ENCODE data around the gene FAM161B.

The FAM161B gene

DNA sequence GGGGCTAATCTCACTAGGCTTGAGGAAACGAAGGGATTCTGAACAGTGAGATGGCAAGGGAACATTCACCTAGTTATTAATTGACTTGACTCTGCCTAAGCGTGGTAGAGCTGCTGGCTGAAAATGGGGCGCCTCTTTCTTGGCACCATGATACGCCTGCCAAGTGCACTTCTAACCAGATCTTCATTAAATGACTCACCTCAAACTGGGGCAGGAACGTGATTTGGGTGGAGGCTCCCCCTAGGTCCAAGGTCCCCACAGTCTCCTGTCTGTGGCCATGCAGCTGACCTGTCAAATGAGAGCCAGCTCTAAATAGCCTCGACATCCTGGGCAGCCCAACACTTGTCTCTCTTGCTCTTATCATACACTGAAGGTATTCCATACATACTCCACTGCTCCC lies 26.2 kb upstream of the FAM161B start:
- H3K4me1 ChIP-seq (ENCODE audit: control insufficient read depth, insufficient read depth, low read length): peaks cover 22% of the 10 kb centered on the region
- no peaks in the 10 kb centered on the region for H3K27me3 ChIP-seq (ENCODE audit: control insufficient read depth, insufficient read depth, low read length)
- no peaks in the 10 kb centered on the region for H3K9me3 ChIP-seq (ENCODE audit: control insufficient read depth, low read length)
- H3K9ac ChIP-seq (ENCODE audit: low read length): no peak overlapping the region
- H3K4me3 ChIP-seq (ENCODE audit: low read length): no peak overlapping the region
- H3K36me3 ChIP-seq (ENCODE audit: control insufficient read depth, insufficient read depth, low read length): peaks cover 12% of the 10 kb centered on the region

DNA sequence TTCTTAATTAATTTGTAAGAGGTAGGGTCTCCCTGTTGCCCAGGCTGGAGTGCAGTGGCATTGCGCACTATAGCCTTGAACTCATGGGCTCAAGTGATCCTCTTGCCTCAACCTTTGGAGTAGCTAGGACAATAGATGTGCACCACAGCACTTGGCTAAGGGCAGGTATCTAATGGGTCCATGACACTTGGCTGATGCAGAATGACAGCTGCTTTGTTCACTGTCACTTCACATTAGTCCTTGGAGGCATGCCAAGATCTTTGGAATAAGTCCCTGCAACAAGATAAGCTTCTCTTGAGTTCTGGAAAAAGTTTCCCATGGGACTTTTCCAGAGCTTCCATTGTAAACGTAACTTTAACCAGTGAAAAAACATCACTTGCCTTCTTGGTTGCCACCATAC lies 23.6 kb upstream of the FAM161B start:
- Histone ChIP-seq H3K4me3 (ENCODE audit: low read length) (no peak overlapping the region), H3K9ac (ENCODE audit: low read length) (no peak overlapping the region), H3K27me3 (ENCODE audit: control insufficient read depth, insufficient read depth, low read length) (no peaks in the 10 kb centered on the region), H3K4me1 (ENCODE audit: control insufficient read depth, insufficient read depth, low read length) (peaks cover 22% of the 10 kb centered on the region), H3K9me3 (ENCODE audit: control insufficient read depth, low read length) (no peaks in the 10 kb centered on the region), H3K36me3 (ENCODE audit: control insufficient read depth, insufficient read depth, low read length) (peaks cover 17% of the 10 kb centered on the region)

- H3K9me3 ChIP-seq (ENCODE audit: control insufficient read depth, low read length): no peaks in the 10 kb centered on the region
- H3K4me1 ChIP-seq (ENCODE audit: control insufficient read depth, insufficient read depth, low read length): peaks cover 6% of the 10 kb centered on the region
- H3K4me3 ChIP-seq (ENCODE audit: low read length): no peak overlapping the region
- no peaks in the 10 kb centered on the region for H3K27me3 ChIP-seq (ENCODE audit: control insufficient read depth, insufficient read depth, low read length)
- peaks cover 15% of the 10 kb centered on the region for H3K36me3 ChIP-seq (ENCODE audit: control insufficient read depth, insufficient read depth, low read length)
- H3K9ac ChIP-seq (ENCODE audit: low read length): no peak overlapping the region
Observed at GRCh38 chr14:73968885-73969284, 19.0 kb upstream of the FAM161B start.

- Histone ChIP-seq H3K27me3 (ENCODE audit: control insufficient read depth, insufficient read depth, low read length) (no peaks in the 10 kb centered on the region), H3K9ac (ENCODE audit: low read length) (no peak overlapping the region), H3K36me3 (ENCODE audit: control insufficient read depth, insufficient read depth, low read length) (peaks cover 9% of the 10 kb centered on the region), H3K9me3 (ENCODE audit: control insufficient read depth, low read length) (no peaks in the 10 kb centered on the region), H3K4me3 (ENCODE audit: low read length) (no peak overlapping the region), H3K4me1 (ENCODE audit: control insufficient read depth, insufficient read depth, low read length) (peaks cover 8% of the 10 kb centered on the region)
Observed at GRCh38 chr14:73965216-73965615, 15.3 kb upstream of the FAM161B start.

- no peak overlapping the region for H3K4me3 ChIP-seq (ENCODE audit: low read length)
- H3K9me3 ChIP-seq (ENCODE audit: control insufficient read depth, low read length): no peaks in the 10 kb centered on the region
- peaks cover 15% of the 10 kb centered on the region for H3K36me3 ChIP-seq (ENCODE audit: control insufficient read depth, insufficient read depth, low read length)
- H3K4me1 ChIP-seq (ENCODE audit: control insufficient read depth, insufficient read depth, low read length): peaks cover 8% of the 10 kb centered on the region
- no peak overlapping the region for H3K9ac ChIP-seq (ENCODE audit: low read length)
- no peaks in the 10 kb centered on the region for H3K27me3 ChIP-seq (ENCODE audit: control insufficient read depth, insufficient read depth, low read length)
Observed at GRCh38 chr14:73961192-73961591, 11.3 kb upstream of the FAM161B start.

DNA sequence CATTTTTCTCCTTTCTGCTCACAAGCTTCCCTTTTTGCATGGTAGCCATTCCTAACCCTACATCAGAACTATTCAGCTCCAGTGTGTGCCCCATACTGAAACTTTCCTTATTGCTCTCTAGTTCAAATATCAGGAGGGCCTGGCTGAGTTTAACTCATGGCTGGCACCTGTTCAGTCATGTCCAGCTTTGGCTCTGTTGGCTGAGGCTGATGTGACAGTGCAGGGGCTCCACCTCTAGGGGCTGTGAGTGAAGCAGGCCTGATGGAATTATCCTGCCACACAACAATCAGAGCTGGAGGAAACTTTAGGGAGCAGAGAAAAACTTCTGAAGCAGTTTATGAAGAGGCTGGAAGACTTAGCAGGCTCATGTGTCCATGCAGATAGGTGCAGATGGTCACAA lies 8.7 kb upstream of the FAM161B start:
- no peaks in the 10 kb centered on the region for H3K9me3 ChIP-seq (ENCODE audit: control insufficient read depth, low read length)
- peaks cover 8% of the 10 kb centered on the region for H3K4me1 ChIP-seq (ENCODE audit: control insufficient read depth, insufficient read depth, low read length)
- no peaks in the 10 kb centered on the region for H3K27me3 ChIP-seq (ENCODE audit: control insufficient read depth, insufficient read depth, low read length)
- H3K4me3 ChIP-seq (ENCODE audit: low read length): no peak overlapping the region
- peaks cover 12% of the 10 kb centered on the region for H3K36me3 ChIP-seq (ENCODE audit: control insufficient read depth, insufficient read depth, low read length)
- H3K9ac ChIP-seq (ENCODE audit: low read length): no peak overlapping the region

- H3K9me3 ChIP-seq (ENCODE audit: control insufficient read depth, low read length): no peaks in the 10 kb centered on the region
- H3K4me1 ChIP-seq (ENCODE audit: control insufficient read depth, insufficient read depth, low read length): peaks cover 4% of the 10 kb centered on the region
- H3K36me3 ChIP-seq (ENCODE audit: control insufficient read depth, insufficient read depth, low read length): peaks cover 12% of the 10 kb centered on the region
- no peak overlapping the region for H3K4me3 ChIP-seq (ENCODE audit: low read length)
- no peaks in the 10 kb centered on the region for H3K27me3 ChIP-seq (ENCODE audit: control insufficient read depth, insufficient read depth, low read length)
- no peak overlapping the region for H3K9ac ChIP-seq (ENCODE audit: low read length)
Observed at GRCh38 chr14:73955674-73956073, 5.8 kb upstream of the FAM161B start.

DNA sequence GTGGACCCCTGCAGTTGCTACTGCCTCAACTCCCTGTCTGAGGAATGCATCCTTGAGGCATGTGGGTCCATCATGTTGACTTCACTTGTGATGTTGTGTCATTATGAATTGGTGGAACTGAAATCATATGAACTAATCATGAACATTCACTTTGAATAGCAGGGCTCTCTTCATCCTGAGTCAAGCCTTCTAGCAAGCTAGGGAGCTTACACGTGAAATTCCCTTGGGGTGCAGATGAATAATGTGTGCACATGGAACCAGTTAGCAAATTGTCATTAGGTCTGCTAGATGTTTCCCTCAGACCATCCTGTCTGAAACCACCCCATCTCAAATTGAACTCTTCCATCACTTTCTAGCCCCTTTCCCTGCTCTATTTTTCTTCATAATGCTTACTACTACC lies 3.8 kb upstream of the FAM161B start:
- no peaks in the 10 kb centered on the region for H3K9me3 ChIP-seq (ENCODE audit: control insufficient read depth, low read length)
- peaks cover 7% of the 10 kb centered on the region for H3K36me3 ChIP-seq (ENCODE audit: control insufficient read depth, insufficient read depth, low read length)
- H3K4me3 ChIP-seq (ENCODE audit: low read length): no peak overlapping the region
- H3K4me1 ChIP-seq (ENCODE audit: control insufficient read depth, insufficient read depth, low read length): peaks cover 4% of the 10 kb centered on the region
- H3K27me3 ChIP-seq (ENCODE audit: control insufficient read depth, insufficient read depth, low read length): no peaks in the 10 kb centered on the region
- H3K9ac ChIP-seq (ENCODE audit: low read length): no peak overlapping the region

- Histone ChIP-seq H3K36me3 (ENCODE audit: control insufficient read depth, insufficient read depth, low read length) (no peaks in the 10 kb centered on the region), H3K27me3 (ENCODE audit: control insufficient read depth, insufficient read depth, low read length) (no peaks in the 10 kb centered on the region), H3K9ac (ENCODE audit: low read length) (no peak overlapping the region), H3K4me1 (ENCODE audit: control insufficient read depth, insufficient read depth, low read length) (peaks cover 42% of the 10 kb centered on the region), H3K9me3 (ENCODE audit: control insufficient read depth, low read length) (no peaks in the 10 kb centered on the region), H3K4me3 (ENCODE audit: low read length) (no peak overlapping the region)
Observed at GRCh38 chr14:73945159-73945670, 4.7 kb downstream of the FAM161B start.

GRCh38 chr14:73944432-73945158 lies 5.3 kb downstream of the FAM161B start:
- H3K27me3 ChIP-seq (ENCODE audit: control insufficient read depth, insufficient read depth, low read length): no peaks in the 10 kb centered on the region
- H3K9me3 ChIP-seq (ENCODE audit: control insufficient read depth, low read length): no peaks in the 10 kb centered on the region
- H3K4me3 ChIP-seq (ENCODE audit: low read length): no peak overlapping the region
- no peak overlapping the region for H3K9ac ChIP-seq (ENCODE audit: low read length)
- no peaks in the 10 kb centered on the region for H3K36me3 ChIP-seq (ENCODE audit: control insufficient read depth, insufficient read depth, low read length)
- peaks cover 42% of the 10 kb centered on the region for H3K4me1 ChIP-seq (ENCODE audit: control insufficient read depth, insufficient read depth, low read length)

DNA sequence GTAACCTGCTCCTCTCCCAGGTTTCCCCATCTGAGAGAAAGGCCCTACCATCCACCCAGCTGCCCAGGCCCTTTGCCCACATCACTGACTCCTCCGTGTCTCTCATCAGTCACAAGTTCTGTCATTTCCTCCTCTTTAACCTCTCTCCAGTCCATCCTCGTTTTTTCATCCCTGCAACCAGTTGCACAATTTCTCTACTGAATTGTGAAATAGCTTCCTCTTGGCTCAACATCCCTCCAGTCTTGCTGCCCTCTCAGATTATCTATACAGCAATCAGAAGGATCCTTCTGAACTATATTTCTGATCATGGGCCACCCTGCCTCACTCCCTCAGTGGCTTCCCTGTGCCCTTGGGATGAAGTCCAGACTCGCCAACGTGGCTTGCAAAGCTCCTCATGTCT lies 6.8 kb downstream of the FAM161B start:
- no peaks in the 10 kb centered on the region for H3K27me3 ChIP-seq (ENCODE audit: control insufficient read depth, insufficient read depth, low read length)
- peaks cover 42% of the 10 kb centered on the region for H3K4me1 ChIP-seq (ENCODE audit: control insufficient read depth, insufficient read depth, low read length)
- no peak overlapping the region for H3K4me3 ChIP-seq (ENCODE audit: low read length)
- no peak overlapping the region for H3K9ac ChIP-seq (ENCODE audit: low read length)
- no peaks in the 10 kb centered on the region for H3K36me3 ChIP-seq (ENCODE audit: control insufficient read depth, insufficient read depth, low read length)
- H3K9me3 ChIP-seq (ENCODE audit: control insufficient read depth, low read length): no peaks in the 10 kb centered on the region

DNA sequence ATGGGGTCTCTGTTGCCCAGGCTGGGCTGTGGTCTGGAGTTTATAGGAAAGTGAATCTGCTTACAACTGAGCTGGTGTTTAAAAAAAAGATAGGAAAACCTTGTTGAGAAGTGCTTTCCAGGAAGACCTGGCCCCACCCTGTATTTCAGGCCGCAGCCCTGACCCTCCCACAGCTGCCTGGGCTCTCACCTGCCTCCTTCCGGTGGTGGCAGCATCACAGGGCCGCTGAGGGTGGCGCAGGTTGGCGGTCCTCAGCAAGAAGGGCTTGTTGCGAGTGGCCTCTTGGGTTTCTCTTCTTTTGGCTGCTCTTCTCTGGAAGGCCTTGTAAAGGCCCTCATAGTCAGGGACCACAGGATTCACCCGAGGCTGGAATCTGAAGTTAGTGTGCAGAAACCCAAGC lies 7.7 kb downstream of the FAM161B start:
- Histone ChIP-seq H3K4me1 (ENCODE audit: control insufficient read depth, insufficient read depth, low read length) (peaks cover 42% of the 10 kb centered on the region), H3K9ac (ENCODE audit: low read length) (no peak overlapping the region), H3K4me3 (ENCODE audit: low read length) (no peak overlapping the region), H3K36me3 (ENCODE audit: control insufficient read depth, insufficient read depth, low read length) (no peaks in the 10 kb centered on the region), H3K27me3 (ENCODE audit: control insufficient read depth, insufficient read depth, low read length) (no peaks in the 10 kb centered on the region), H3K9me3 (ENCODE audit: control insufficient read depth, low read length) (no peaks in the 10 kb centered on the region)

- H3K4me3 ChIP-seq (ENCODE audit: low read length): no peak overlapping the region
- peaks cover 2% of the 10 kb centered on the region for H3K4me1 ChIP-seq (ENCODE audit: control insufficient read depth, insufficient read depth, low read length)
- H3K9ac ChIP-seq (ENCODE audit: low read length): no peak overlapping the region
- no peaks in the 10 kb centered on the region for H3K36me3 ChIP-seq (ENCODE audit: control insufficient read depth, insufficient read depth, low read length)
- no peaks in the 10 kb centered on the region for H3K9me3 ChIP-seq (ENCODE audit: control insufficient read depth, low read length)
- no peaks in the 10 kb centered on the region for H3K27me3 ChIP-seq (ENCODE audit: control insufficient read depth, insufficient read depth, low read length)
Observed at GRCh38 chr14:73937012-73937411, 12.9 kb downstream of the FAM161B start.
